CD4-positive, alpha-beta T cell (primary cell): Measurements from ENCODE around the gene CARD10. TPM values are rescaled to one million over a fixed set of nuclear protein-coding genes. Genes with fewer than 3 reads are reported as not detected.
A peak's percentile ranks its signal among the peaks of the same experiment; 100 is the strongest.

Experiments
- ATAC-seq: fragments of 200-7000 bp; cut with Tn5 transposase; one replicate; pipeline ENCODE4 v1.10.0; 2022; ENCODE audit warnings: mild to moderate bottlenecking; ENCODE audit not compliant: poor library complexity
- CTCF ChIA-PET: fragments of 350-600 bp; sonication (Branson Sonifier 250); formaldehyde crosslinking; loops from one replicate; lab custom pipeline; 2021; ENCODE audit warnings: antibody characterized with exemption, inconsistent platforms; lab: Charles Lee
- POLR2A ChIA-PET: fragments of 350-600 bp; sonication (Branson Sonifier 250); formaldehyde crosslinking; loops from one replicate; lab custom pipeline; 2021; ENCODE audit warnings: antibody characterized with exemption, inconsistent platforms; lab: Charles Lee
- DNase-seq, 14 experiments: peaks; one replicate each; pipeline ENCODE4 v3.0.0-alpha.2; 2013 to 2020; ENCODE audit warnings: mixed read lengths in 2 of 14
- H3K27ac ChIP-seq, 2 donors: one replicate each; pipeline versions ENCODE4 v1.5.1 to v1.7.0; 2013; ENCODE audit warnings: low read length in 2 of 2, low read depth in 1 of 2, mild to moderate bottlenecking in 1 of 2
- H3K27me3 ChIP-seq, 2 experiments: 1 replicate in 1 of 2; 2 replicates in 1 of 2; pipeline versions ENCODE4 v1.6.1 to v1.7.0; 2013; ENCODE audit warnings: low read length in 2 of 2, control low read depth in 1 of 2, mild to moderate bottlenecking in 1 of 2, moderate library complexity in 1 of 2; ENCODE audit not compliant: insufficient read depth in 2 of 2, control insufficient read depth in 1 of 2
- H3K36me3 ChIP-seq: one replicate; pipeline ENCODE4 v1.6.1; 2013; ENCODE audit warnings: low read length, control low read depth; ENCODE audit not compliant: insufficient read depth
- H3K4me1 ChIP-seq: one replicate; pipeline ENCODE4 v1.6.1; 2013; ENCODE audit warnings: low read length, control low read depth; ENCODE audit not compliant: insufficient read depth
- H3K4me3 ChIP-seq: one replicate; pipeline ENCODE4 v1.5.1; 2013; ENCODE audit warnings: mild to moderate bottlenecking, low read length, moderate library complexity
- H3K9me3 ChIP-seq, 2 experiments: 1 replicate in 1 of 2; 2 replicates in 1 of 2; pipeline versions ENCODE4 v1.6.1 to v1.7.0; 2013; ENCODE audit warnings: low read length in 2 of 2, mild to moderate bottlenecking in 2 of 2, control low read depth in 1 of 2, moderate library complexity in 1 of 2; ENCODE audit not compliant: control insufficient read depth in 1 of 2, insufficient read depth in 1 of 2
- H3K27ac Mint-ChIP-seq: one replicate; pipeline ENCODE4 v1.8.0; 2020; ENCODE audit warnings: mixed read lengths
- H3K27me3 Mint-ChIP-seq: one replicate; pipeline ENCODE4 v1.8.0; 2021; ENCODE audit warnings: mixed read lengths
- H3K36me3 Mint-ChIP-seq: one replicate; pipeline ENCODE4 v1.8.0; 2021; ENCODE audit warnings: low read depth, mixed read lengths
- H3K4me1 Mint-ChIP-seq: one replicate; pipeline ENCODE4 v1.8.0; 2021; ENCODE audit warnings: low read depth, mixed read lengths
- H3K4me3 Mint-ChIP-seq: one replicate; pipeline ENCODE4 v1.8.0; 2020; ENCODE audit warnings: mild to moderate bottlenecking, mixed read lengths
- H3K9me3 Mint-ChIP-seq: one replicate; pipeline ENCODE4 v1.8.0; 2020; ENCODE audit warnings: mixed read lengths
- intact Hi-C, 2 experiments: fragments of 100-400 bp; cut with DNase I in 1 of 2; cut with micrococcal nuclease in 1 of 2; formaldehyde crosslinking; loops; one replicate each; pipeline versions ENCODE4 v1.15.1 to v1.9.0; 2023 to 2025; cut with DNase I, micrococcal nuclease
- total RNA-seq, 174 experiments: library from RNA in 2 of 174; stranded (reverse) in 2 of 174; gene quantifications; one replicate each; pipeline ENCODE4 v1.2.3 and lab custom pipeline; 2021 to 2026
- TF ChIP-seq, protein P1 (sequence below): fragments of 200-600 bp; IDR thresholded peaks from one replicate; pipeline ENCODE4 v1.8.0; 2022; ENCODE audit warnings: antibody characterized with exemption, mild to moderate bottlenecking

The CARD10 gene
- total RNA-seq, 2 experiments from 2014 or later = 0.20 to 0.63 TPM

DNA sequence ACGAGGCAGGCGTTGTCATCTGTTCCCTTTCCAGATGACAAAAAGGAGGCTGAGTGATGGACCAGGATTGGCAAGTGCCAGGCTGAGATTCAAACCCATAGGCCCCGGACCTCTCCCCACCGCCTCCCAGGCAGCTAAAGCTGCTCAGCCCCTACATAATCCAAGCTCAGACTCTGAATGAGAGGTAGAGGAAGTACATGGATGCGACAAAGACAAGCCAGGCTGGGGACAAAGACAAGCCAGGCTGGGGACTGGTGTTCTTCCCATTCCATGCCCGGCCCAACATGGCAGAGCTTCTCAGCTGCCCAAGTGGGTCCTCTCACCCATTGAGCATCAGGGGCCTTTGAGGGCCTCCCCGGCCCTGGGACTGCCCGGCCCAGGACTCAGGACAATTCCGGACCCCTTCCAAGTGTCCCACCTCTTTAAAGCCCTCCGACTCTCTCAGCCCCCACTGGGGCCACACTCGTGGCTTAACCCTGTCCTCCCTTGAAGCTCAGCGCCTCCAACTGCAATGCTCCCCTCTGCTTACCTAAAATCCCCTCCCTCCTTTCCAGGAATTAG is 37.8 kb downstream of the CARD10 start:
- peaks cover 67% of the 10 kb centered on the region for H3K36me3 ChIP-seq
- no peaks in the 10 kb centered on the region for H3K9me3 ChIP-seq
- Mint-ChIP-seq H3K27me3 (no peaks in the 10 kb centered on the region), H3K4me3 (peak overlapping the region; percentile 93), H3K4me1 (peaks cover 37% of the 10 kb centered on the region), H3K36me3 (peaks cover 84% of the 10 kb centered on the region), H3K9me3 (no peaks in the 10 kb centered on the region), H3K27ac (peak overlapping the region; percentile 98)
- ATAC-seq (no peak), DNase-seq (no peak)
- TF ChIP-seq, protein P1, sequence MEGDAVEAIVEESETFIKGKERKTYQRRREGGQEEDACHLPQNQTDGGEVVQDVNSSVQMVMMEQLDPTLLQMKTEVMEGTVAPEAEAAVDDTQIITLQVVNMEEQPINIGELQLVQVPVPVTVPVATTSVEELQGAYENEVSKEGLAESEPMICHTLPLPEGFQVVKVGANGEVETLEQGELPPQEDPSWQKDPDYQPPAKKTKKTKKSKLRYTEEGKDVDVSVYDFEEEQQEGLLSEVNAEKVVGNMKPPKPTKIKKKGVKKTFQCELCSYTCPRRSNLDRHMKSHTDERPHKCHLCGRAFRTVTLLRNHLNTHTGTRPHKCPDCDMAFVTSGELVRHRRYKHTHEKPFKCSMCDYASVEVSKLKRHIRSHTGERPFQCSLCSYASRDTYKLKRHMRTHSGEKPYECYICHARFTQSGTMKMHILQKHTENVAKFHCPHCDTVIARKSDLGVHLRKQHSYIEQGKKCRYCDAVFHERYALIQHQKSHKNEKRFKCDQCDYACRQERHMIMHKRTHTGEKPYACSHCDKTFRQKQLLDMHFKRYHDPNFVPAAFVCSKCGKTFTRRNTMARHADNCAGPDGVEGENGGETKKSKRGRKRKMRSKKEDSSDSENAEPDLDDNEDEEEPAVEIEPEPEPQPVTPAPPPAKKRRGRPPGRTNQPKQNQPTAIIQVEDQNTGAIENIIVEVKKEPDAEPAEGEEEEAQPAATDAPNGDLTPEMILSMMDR = no peak
- H3K4me1 ChIP-seq = peaks cover 52% of the 10 kb centered on the region
- ChIA-PET CTCF (no interaction called here), POLR2A (no interaction called here)
- H3K27ac ChIP-seq = peak overlapping the region in 1 of 2 donors; percentile 55
- H3K27me3 ChIP-seq = no peaks in the 10 kb centered on the region
- no peak overlapping the region for H3K4me3 ChIP-seq
- intact Hi-C loops = loop anchor here in 1 of 2 experiments (10.0 kb wide), 1 partner anchor 203 kb away; the partner anchor contains the start of gene NOL12

DNA sequence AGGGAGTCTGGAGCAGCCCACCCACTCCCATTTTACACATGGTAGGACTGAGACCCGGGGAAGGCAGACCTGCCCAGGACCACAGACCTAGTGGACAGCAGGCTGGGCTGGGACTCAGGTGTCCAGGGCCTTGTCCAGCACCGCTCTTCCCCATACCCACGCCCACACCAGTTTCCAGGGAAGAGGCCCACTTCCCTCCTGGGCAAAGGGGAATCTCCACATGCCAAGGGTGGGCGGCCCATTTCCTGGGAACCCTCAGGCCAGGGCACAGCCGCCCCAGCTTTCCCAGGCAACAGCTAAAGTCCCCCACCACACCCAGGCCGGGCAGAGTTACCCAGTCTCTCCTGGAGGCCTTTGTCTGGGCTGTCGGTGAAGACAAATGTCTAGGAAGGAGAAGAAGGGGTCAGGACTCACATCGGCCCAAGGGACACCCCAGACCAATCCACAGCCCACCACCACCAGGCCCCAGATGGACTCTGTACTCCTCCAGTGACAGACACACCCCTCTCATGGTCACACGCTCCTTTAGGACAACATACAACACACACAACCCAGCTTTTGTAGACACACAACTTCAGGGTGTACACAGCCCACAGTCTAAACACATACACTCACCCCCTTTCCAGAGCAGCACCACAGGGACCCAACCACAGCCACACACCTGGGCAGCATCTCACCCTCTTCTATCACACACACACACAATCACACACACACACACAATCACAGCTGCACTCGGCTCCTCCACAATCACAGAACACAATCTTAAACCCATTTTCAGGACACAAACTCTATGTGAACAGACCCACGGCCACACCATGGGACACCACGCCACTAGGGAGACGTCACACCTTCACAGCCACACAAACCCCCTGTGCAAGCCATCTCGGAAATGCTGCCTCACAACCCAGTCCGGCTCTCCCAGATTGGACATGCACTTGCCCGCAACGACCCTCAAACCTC is 38.5 kb downstream of the CARD10 start:
- H3K27ac Mint-ChIP-seq = peak overlapping the region; percentile 98
- Histone ChIP-seq H3K9me3 (no peaks in the 10 kb centered on the region), H3K4me3 (no peak overlapping the region), H3K27ac (peak overlapping the region in 1 of 2 donors; percentile 33), H3K36me3 (peaks cover 74% of the 10 kb centered on the region), H3K4me1 (peaks cover 51% of the 10 kb centered on the region), H3K27me3 (no peaks in the 10 kb centered on the region)
- H3K36me3 Mint-ChIP-seq = peaks cover 90% of the 10 kb centered on the region
- H3K4me1 Mint-ChIP-seq = peaks cover 40% of the 10 kb centered on the region
- ATAC-seq = no peak
- H3K27me3 Mint-ChIP-seq = no peaks in the 10 kb centered on the region
- no peak overlapping the region for H3K4me3 Mint-ChIP-seq
- ChIA-PET CTCF (no interaction called here), POLR2A (no interaction called here)
- intact Hi-C loops = loop anchor here in 1 of 2 experiments (10.0 kb wide), 1 partner anchor 204 kb away; the partner anchor contains the start of gene NOL12
- TF ChIP-seq, protein P1 = no peak
- no peaks in the 10 kb centered on the region for H3K9me3 Mint-ChIP-seq
- no peak for DNase-seq

DNA sequence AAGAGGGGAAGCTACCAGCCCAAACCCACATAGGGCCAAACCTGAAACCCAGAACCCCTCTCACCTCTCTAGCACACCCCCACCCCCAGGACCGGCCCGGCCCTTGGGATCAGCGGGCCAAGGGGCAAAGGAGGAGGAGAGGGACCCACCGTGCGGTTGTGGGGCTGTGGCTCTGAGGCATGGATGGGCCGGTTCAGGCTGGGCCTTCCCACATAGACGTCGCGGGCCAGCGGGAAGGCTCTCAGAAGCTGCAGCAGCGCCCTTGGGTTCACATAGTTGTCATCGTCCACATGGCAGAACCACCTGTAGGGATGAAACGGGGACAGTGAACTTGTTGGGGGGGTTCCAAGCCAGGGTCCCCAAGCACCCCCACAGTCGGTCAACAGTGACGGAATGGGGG is 40.0 kb downstream of the CARD10 start:
- H3K36me3 Mint-ChIP-seq = peaks cover 85% of the 10 kb centered on the region
- no peaks in the 10 kb centered on the region for H3K9me3 Mint-ChIP-seq
- ATAC-seq (no peak), DNase-seq (no peak)
- no peaks in the 10 kb centered on the region for H3K9me3 ChIP-seq
- H3K27me3 Mint-ChIP-seq = no peaks in the 10 kb centered on the region
- H3K4me3 ChIP-seq = no peak overlapping the region
- CTCF ChIA-PET = no interaction called here
- peaks cover 38% of the 10 kb centered on the region for H3K4me1 ChIP-seq
- H3K4me3 Mint-ChIP-seq = no peak overlapping the region
- POLR2A ChIA-PET = interaction anchor here (1.1 kb wide), 1 partner anchor 129 kb away, joined by 3 read pairs; the partner anchor contains the start of gene GGA1
- intact Hi-C loops = no loop called here
- H3K27me3 ChIP-seq = no peaks in the 10 kb centered on the region
- peaks cover 85% of the 10 kb centered on the region for H3K36me3 ChIP-seq
- no peak overlapping the region for H3K27ac ChIP-seq
- TF ChIP-seq, protein P1 = no peak
- peaks cover 29% of the 10 kb centered on the region for H3K4me1 Mint-ChIP-seq
- H3K27ac Mint-ChIP-seq = no peak overlapping the region
